Measurements from ENCODE around the gene CCDC187. TPM values are rescaled to one million over a fixed set of nuclear protein-coding genes. Genes with fewer than 3 reads are reported as not detected.
A peak's percentile ranks its signal among the peaks of the same experiment; 100 is the strongest.

CCDC187 gene
- total and polyA plus RNA-seq, 2 of the 8 experiments (the other 6 are each of a cell fraction or from before 2014, with no cell fraction given), result 0.02 TPM; not detected in 1

DNA sequence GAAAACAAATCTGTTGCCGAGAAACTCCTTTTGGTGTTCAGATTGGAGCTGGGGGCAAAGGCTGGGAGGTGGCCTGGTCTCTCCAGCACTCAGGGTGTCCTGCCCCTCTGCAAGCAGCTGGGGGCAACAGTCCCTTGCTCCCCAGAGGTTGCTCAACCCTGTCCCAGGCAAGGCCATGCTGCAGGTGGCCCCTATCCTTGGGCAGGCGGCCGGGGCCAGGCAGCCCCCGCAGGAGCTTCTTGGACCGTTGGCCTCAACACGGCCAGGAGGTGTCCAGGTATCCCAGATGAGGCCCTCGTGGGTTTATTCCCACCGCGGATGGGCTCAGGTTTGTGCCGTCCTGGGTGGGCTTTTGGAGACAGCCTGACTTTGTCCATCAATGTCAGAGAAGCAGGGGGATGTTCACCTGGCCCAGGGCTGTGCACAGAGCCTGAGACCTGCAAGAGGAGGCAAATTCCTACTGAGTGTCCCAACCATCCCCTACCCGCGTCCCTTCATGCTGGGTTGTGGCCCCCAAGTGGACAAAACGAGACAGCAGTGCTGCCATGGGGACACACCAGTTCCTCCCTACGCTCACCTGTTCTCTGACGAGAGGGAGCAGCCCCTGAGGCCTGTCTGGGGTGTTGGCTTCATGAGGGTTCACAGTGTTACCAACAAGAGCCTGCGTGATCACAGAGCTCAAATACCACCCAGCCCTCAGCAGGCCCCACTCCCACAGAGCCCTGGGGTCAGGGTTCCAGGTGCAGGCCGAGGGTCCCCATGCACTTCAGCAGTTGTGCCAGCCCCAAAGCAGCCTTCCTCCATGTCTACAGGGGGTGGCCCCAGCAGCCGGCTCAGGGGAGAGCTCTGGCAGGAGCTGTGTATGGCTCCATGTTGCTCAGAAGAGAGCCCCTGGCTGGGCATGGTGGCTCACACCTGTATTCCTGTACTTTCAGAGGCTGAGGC, 9.5 kb upstream of the CCDC187 start:
- Histone ChIP-seq H2BK15ac (ENCODE audit: low read length) (peak overlapping the region; percentile 25; the same call in 1 of the 2 replicates), H2BK12ac (ENCODE audit: low read depth, low read length) (no peak overlapping the region), H3K23me2 (ENCODE audit: low read depth, low read length) (peaks cover 13% of the 10 kb centered on the region), H2BK20ac (ENCODE audit: low read length) (no peak overlapping the region), H3K23ac (ENCODE audit: insufficient read length) (no peak overlapping the region), H3K79me2 (ENCODE audit: control insufficient read depth in 1 of 2, insufficient read depth in 2 of 2, low read length in 2 of 2) (no peaks in the 10 kb centered on the region), H3K9ac (replicated peaks in 1 of 4; ENCODE audit: extremely low read depth in 1 of 4, low read depth in 3 of 4, low read length in 3 of 4) (no peak overlapping the region), H3K4me1 (replicated peaks in 1 of 4; ENCODE audit: control insufficient read depth in 3 of 4, insufficient read depth in 4 of 4, low read length in 3 of 4) (0 out of 7 replicates have a peak, but pooled peaks cover 0 to 3% (median 0%) of the 10 kb centered on the region in 4 experiments), H3K9me3 (ENCODE audit: insufficient read depth in 2 of 2, low read depth in 1 of 2, low read length in 1 of 2) (peaks cover 13 to 19% of the 10 kb centered on the region in 2 experiments), H4K8ac (ENCODE audit: extremely low read depth, insufficient read depth, low read length) (peak overlapping the region; percentile 51; the same call in 1 of the 2 replicates), H3K14ac (ENCODE audit: insufficient read length) (no peak overlapping the region), H3K27me3 (replicated peaks in 1 of 4; ENCODE audit: control insufficient read depth in 3 of 4, extremely low read depth in 1 of 4, insufficient read depth in 3 of 4, low read length in 3 of 4) (no peaks in the 10 kb centered on the region; a peak in 1 of 7 replicates), H3K36me3 (ENCODE audit: control insufficient read depth in 2 of 4, insufficient read depth in 4 of 4, low read length in 3 of 4) (no peaks in the 10 kb centered on the region; a peak in 1 of 8 replicates), H2BK120ac (replicated peaks; ENCODE audit: low read depth, low read length) (no peak overlapping the region), H2AFZ (ENCODE audit: low read length) (no peak overlapping the region), H4K20me1 (replicated peaks in 1 of 2; ENCODE audit: control insufficient read depth in 1 of 2, insufficient read depth in 2 of 2, low read length in 2 of 2) (peaks cover 0 to 10% of the 10 kb centered on the region in 2 experiments), H4K5ac (ENCODE audit: insufficient read length, low read depth, low read length) (no peak overlapping the region), H4K91ac (replicated peaks; ENCODE audit: insufficient read length, low read length) (peak overlapping the region; percentile 65), H2AK5ac (ENCODE audit: low read depth, low read length) (no peak overlapping the region), H3K27ac (ENCODE audit: low read depth, low read length) (no peak overlapping the region), H3K79me1 (ENCODE audit: low read depth, low read length) (no peaks in the 10 kb centered on the region; the same call in 1 of the 2 replicates), H3K4ac (replicated peaks; ENCODE audit: insufficient read length, low read depth, low read length) (peak overlapping the region; percentile 69), H3K4me3 (ENCODE audit: extremely low read depth in 1 of 4, insufficient read depth in 2 of 4, low read depth in 3 of 4, low read length in 4 of 4) (no peak overlapping the region), H3K56ac (replicated peaks; ENCODE audit: insufficient read length, low read depth, low read length) (no peak overlapping the region), H2BK5ac (ENCODE audit: low read depth, low read length) (no peak overlapping the region), H3K18ac (ENCODE audit: extremely low read depth, low read length) (no peak overlapping the region), H3K4me2 (ENCODE audit: insufficient read depth in 1 of 2, low read depth in 2 of 2, low read length in 2 of 2) (no peak overlapping the region)
- POLR2A ChIA-PET (ENCODE audit: partially characterized antibody), result interaction anchor here (0.7 to 1.3 kb wide), 7 partner anchors 10 to 87 kb away, joined by 3 to 5 read pairs (median 5); partner anchors contain the start of genes DNLZ and GPSM1
- no peak for FAIRE-seq
- WGBS, 2 experiments (ENCODE audit: extremely low coverage in 1 of 2, insufficient coverage in 1 of 2, insufficient read length in 1 of 2, insufficient replicate concordance in 2 of 2, low coverage in 1 of 2, low lambda C conversion rate in 2 of 2, missing lambda C conversion rate in 1 of 2), result 83% methylated on average over 17 of the region's 18 CpGs; no CpG with 5 or more reads in 1 of the 2 experiments
- DNase-seq (ENCODE audit: low read depth in 1 of 2, low spot score in 2 of 2), result no peak
- CTCF ChIA-PET (ENCODE audit: partially characterized antibody), result interaction anchor here (0.6 to 4.9 kb wide), 26 partner anchors 10 to 318 kb away, joined by 3 to 46 read pairs (median 4); partner anchors contain the start of genes CCDC187 and DNLZ
- TF ChIP-seq, protein P1, sequence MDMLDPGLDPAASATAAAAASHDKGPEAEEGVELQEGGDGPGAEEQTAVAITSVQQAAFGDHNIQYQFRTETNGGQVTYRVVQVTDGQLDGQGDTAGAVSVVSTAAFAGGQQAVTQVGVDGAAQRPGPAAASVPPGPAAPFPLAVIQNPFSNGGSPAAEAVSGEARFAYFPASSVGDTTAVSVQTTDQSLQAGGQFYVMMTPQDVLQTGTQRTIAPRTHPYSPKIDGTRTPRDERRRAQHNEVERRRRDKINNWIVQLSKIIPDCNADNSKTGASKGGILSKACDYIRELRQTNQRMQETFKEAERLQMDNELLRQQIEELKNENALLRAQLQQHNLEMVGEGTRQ (IDR thresholded peaks at IDR 0.05; ENCODE audit: low read length), result no peak
- TF ChIP-seq POU5F1 (IDR thresholded peaks at IDR 0.05; ENCODE audit: low read depth, low read length), result no peak
- no peak for TF ChIP-seq TAF7 (optimal IDR thresholded peaks at IDR 0.05; ENCODE audit: borderline replicate concordance, low read depth, low read length)
- no peak for TF ChIP-seq TAF1 (IDR thresholded peaks at IDR 0.05; ENCODE audit: low read depth, low read length)
- TF ChIP-seq, protein P2, sequence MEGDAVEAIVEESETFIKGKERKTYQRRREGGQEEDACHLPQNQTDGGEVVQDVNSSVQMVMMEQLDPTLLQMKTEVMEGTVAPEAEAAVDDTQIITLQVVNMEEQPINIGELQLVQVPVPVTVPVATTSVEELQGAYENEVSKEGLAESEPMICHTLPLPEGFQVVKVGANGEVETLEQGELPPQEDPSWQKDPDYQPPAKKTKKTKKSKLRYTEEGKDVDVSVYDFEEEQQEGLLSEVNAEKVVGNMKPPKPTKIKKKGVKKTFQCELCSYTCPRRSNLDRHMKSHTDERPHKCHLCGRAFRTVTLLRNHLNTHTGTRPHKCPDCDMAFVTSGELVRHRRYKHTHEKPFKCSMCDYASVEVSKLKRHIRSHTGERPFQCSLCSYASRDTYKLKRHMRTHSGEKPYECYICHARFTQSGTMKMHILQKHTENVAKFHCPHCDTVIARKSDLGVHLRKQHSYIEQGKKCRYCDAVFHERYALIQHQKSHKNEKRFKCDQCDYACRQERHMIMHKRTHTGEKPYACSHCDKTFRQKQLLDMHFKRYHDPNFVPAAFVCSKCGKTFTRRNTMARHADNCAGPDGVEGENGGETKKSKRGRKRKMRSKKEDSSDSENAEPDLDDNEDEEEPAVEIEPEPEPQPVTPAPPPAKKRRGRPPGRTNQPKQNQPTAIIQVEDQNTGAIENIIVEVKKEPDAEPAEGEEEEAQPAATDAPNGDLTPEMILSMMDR (IDR thresholded peaks at IDR 0.05; ENCODE audit: control extremely low read depth in 1 of 3, insufficient read depth in 1 of 3, low read depth in 1 of 3, low read length in 3 of 3), result peak in 1 of 3 experiments; percentile 20; a peak in 1 of 4 replicates
- TF ChIP-seq POLR2A (IDR thresholded peaks at IDR 0.05; ENCODE audit: control extremely low read depth in 1 of 2, low read depth in 2 of 2, low read length in 2 of 2), result no peak
- no peak for TF ChIP-seq BRCA1 (IDR thresholded peaks at IDR 0.05; ENCODE audit: low read depth, low read length)
